Measurements from ENCODE around the gene HS3ST2.

GRCh38 chr16:22887445-22887844 lies 73.5 kb downstream of the HS3ST2 start:
- TF ChIP-seq CTCF (conservative IDR thresholded peaks at IDR 0.05; ENCODE audit: low read depth in 2 of 2) (no peak), CREB1 (CRISPR knock-in tag; IDR thresholded peaks at IDR 0.05; ENCODE audit: low read depth) (no peak), EZH2 (IDR thresholded peaks at IDR 0.05; ENCODE audit: low read depth, unreplicated experiment) (no peak), REST (IDR thresholded peaks at IDR 0.05; ENCODE audit: unreplicated experiment) (no peak), POLR2AphosphoS5 (IDR thresholded peaks at IDR 0.05; ENCODE audit: low read depth) (no peak), JUNB (IDR thresholded peaks at IDR 0.05; ENCODE audit: unreplicated experiment) (no peak), ZNF462 (CRISPR knock-in tag; IDR thresholded peaks at IDR 0.05) (no peak), ETS1 (IDR thresholded peaks at IDR 0.05) (no peak), ZNF331 (CRISPR knock-in tag; IDR thresholded peaks at IDR 0.05; ENCODE audit: low read depth) (no peak), EZH2phosphoT487 (IDR thresholded peaks at IDR 0.05; ENCODE audit: unreplicated experiment) (no peak)

Measured in GM23338 (cell line).